Stimulated activated CD8-positive, alpha-beta memory T cell treated with anti-CD3 and anti-CD28 coated beads, Interleukin-12 subunit alpha, Interleukin-12 subunit beta, amount 100 ng/mL, for 1 hour (primary cell): ENCODE data around the gene VGLL4.
"Not testable (repeated sequence)": the region's sequence is repeated elsewhere in the genome, so short reads cannot be mapped to it uniquely, and the experiment has no call there.

Source experiments
- DNase-seq: peaks from one replicate; pipeline ENCODE4 v3.0.0-alpha.2; 2020; ENCODE audit warnings: low read depth

Gene VGLL4

DNA sequence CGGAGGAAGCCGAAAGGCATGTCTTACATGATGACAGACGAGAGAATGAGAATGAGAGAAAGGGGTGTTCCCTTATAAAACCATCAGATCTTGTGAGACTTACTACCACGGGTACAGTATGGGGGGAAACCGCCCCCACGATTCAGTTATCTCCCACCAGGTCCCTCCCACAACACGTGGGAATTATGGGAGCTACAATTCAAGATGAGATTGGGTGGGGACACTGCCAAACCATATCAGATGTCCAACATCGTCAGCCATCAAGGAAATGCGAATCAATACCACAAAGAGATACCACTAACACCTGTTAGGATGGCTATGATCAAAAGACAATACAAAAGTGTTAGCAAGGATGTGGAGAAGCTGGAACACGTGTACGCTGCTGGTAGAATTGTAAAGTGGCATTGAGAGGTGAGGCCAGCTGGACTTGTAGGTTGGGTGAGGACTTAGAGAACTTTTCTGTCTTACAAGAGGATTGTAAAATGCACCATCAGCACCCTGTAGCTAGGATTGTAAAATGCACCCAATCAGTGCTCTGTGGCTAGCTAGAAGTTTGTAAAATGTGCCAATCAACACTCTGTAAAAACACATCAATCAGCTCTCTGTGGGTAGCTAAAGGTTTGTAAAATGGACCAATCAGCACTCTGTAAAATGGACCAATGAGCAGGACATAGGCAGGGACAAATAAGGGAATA lies 37.5 kb downstream of the VGLL4 start:
- DNase-seq, result no peak

DNA sequence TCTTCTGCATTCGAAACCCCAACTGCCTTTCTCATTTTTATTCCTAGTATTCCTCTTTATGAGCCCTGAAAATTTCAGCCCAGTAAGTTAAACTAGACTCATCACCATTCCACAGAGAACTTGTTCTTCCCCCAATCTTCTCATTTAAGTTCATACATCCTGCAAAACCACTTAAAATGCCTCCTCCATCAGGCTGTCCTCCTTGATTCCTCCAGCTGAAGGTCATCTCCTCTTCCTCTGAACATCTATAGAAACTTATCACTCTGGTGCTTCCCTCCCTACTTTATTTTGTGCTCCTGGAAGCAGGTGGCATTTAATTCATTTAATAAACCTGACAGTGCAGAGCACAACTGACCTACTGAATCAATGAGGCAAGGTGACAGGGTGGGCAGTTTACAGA lies 38.3 kb downstream of the VGLL4 start:
- no peak for DNase-seq

DNA sequence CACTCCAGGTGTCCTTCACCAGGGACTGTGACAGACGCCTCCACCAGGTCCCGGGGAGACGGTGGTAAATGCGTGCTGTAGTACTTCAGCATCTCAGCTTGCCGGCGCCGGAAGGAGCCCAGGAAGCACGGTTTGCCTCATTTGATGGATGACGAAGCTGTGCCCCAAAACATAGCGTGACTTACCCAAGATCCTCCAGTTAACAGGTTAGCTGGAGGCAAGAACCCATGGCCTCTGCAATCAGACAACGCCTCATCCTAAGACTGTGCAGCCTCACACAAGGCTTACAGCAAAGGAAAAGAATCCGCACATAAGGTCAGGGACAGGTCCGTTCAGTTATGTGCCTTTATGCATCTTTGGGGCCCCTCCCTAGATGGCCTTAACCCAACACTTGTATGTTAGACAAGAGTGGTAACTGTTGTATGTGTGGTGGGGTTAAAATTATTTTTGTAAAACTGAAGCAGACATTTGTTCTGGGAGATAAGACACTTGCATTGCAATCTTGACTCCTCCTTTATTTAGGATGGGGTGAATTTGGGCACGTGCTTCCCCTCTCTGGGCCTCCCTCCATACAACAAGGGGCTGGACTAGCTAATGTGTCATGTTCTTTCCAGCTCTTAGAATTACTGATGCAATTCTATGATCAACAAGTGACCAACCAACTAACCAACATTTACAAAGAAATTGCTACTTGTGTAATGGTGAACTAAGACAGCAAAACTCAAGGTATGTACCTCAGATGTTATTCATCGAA lies 39.4 kb downstream of the VGLL4 start:
- no peak for DNase-seq

DNA sequence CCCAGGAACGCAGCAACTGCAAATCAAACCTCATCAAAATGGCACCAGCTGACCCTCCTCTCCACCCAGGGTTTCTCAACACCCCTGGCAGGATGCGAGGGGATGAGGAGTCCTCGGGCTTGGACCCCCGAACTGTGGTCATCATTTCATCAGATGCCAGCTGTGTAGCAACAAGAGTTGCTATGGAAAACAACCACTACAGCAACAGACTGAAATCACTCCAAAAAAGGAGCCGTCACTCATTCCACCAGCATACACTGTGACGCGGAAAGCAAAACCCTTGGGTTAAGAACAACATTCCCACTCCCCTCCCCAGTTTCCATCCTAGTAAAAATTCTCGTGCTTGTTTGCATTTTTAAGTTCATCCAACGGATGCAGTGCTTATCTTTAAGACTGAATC lies 40.1 kb downstream of the VGLL4 start:
- no peak for DNase-seq

DNA sequence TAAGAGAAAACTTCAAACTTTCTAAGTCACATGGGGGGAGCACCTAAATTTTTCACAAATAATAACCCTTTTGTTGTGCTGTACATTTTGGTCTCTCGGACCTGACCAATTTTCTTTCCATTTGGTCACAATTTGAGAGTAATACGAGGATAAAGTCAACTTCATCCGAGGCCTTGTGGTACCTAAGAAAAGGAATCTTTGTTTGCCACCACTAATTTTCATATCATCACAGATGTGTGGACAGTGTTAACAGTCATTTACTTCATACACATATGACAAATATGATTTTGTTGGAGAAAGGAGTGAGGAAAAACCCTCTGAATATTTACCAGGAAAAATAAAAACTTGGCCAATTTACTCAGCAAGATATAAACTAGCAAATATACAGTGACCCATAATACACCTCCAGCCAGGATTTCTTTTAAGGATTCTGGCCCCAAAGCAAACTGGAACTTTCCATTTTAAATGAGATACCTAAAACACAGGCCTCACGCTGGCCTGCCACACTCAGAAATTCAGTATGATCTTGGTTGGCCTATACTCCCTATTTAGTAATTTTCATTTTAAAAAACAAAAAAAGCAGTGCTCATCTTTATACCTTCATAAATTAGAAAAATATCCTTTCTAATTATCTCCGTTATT lies 40.7 kb downstream of the VGLL4 start:
- DNase-seq, result no peak

DNA sequence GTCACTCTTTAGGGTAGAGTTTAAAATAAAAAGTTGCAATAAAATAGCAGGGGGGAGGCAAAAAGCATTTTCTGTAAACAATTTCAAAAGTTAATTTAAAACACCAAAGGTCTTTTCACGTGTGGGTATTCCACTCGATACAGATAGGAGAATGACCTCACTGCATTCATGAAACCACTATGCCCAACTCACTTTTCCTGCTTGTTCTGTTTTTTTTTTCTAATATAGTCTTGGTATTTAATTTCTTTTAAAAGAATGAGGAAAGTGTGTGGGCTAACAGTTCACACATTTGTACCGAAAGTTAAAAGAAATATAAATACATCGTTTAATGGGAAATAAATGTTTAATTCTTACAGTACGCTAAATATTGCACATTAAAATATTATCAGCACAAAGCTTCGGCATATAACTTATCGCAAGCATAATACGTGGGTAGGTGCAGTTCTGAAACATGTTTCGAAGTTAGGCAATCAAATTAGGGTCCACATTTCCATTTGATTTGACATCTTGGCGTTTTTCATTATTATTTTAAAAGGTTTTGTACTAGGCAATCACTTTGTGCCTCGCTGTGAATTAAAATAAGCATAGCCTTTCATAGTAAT lies 41.4 kb downstream of the VGLL4 start:
- DNase-seq, result no peak

DNA sequence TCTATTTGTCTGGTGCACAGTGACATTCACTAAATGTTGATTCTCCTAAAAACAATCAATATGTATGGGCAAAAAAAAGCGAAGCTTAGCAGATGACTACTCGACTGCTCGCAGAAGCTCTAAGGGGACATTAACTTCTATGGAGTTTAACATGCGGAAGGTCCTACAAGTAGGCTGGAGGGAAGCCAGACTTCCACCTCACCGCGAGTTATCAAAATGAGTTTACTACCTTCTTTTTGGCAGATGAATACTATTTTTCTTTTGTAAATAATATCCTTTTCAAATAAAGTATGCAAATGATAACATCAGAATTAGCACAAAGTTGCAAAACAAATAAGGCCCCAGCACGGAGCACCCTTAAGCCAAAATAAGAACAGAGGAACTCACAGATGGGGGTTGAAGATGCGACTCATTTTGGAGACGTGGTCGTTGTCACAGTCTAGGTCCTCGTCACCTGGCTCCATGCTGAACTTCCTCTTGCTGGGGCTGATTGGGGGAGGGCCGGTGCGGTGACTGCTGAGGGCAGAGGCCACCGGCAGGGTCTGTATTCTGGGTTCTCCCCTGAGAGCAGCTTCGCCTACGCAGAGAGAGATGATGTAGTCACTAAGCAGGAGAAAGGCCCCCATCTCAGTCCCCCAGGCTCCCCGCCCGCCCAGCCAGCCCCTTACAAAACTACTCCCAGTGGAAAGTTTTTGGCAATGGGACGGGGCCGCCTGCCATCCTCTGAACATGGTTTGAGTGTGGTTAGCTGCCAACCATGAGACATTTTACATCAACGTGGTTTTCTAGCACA lies 42.1 kb downstream of the VGLL4 start:
- DNase-seq, result no peak

DNA sequence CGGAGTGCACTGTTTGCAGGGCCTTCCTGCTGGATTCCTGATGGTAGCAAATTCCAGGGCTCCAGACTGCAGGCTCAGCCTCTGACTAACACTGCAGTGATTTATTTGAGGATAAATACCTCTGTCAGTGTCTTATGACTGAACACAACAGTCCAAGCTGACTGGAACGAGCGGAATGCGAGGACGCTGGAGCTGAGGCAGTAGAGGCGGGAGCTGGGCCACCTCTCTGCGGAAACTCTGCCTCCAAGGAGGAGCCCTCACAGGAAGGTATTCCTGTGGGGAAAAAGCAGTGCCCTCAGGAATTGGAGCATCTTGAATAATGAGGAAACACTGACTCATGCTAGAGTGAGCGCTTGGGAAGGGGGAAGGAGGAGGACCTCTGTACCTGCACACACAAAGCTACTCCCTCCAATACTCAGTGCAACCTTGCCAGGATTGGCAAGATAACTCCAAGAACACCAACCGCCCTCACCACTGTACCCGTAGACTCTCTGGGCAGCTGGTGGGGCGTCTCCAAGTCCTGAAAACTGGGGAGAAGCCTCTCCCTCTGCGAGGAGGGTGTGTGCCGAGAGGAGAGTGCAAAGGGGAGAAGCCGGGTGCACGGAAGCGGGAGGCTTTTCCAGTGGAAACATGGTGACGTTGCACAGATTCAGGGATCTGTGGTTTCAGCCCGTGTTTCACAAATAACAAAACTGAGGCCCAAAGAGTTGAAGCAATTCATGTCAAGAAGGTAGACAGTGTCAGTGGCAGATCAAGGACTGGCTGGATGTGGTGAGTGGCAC lies 43.0 kb downstream of the VGLL4 start:
- no peak for DNase-seq

DNA sequence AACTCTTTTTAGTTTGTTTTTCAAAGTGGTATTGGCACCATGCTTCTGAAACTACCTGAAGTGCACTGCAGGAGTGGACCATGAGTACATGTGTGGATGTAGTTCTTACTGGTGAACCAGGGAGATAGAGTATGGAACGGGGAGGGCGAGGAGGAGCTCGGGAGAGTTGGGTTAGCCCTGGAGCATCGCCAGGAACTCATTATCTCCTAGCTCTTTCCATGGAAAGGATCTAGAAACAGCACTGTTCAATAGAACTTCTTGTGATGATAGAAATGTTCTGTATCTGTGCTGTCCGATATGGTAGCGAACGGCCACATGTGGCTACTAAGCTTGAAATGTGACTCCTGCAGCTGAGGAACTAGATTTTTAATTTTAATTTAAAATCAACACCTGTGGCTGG lies 47.3 kb downstream of the VGLL4 start:
- no peak for DNase-seq

DNA sequence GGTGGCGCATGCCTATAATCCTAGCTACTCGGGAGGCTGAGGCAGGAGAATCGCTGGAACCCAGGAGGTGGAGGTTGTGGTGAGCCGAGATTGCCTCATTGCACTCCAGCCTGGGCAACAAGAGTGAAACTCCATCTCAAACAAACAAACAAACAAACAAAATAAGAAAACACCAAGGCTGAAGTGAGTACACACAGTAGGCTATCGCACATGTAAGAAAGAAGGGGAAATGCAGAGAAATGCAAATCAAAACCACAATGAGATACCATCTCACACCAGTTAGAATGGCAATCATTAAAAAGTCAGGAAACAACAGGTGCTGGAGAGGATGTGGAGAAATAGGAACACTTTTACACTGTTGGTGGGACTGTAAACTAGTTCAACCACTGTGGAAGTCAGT lies 48.7 kb downstream of the VGLL4 start:
- DNase-seq, result not testable (repeated sequence)

DNA sequence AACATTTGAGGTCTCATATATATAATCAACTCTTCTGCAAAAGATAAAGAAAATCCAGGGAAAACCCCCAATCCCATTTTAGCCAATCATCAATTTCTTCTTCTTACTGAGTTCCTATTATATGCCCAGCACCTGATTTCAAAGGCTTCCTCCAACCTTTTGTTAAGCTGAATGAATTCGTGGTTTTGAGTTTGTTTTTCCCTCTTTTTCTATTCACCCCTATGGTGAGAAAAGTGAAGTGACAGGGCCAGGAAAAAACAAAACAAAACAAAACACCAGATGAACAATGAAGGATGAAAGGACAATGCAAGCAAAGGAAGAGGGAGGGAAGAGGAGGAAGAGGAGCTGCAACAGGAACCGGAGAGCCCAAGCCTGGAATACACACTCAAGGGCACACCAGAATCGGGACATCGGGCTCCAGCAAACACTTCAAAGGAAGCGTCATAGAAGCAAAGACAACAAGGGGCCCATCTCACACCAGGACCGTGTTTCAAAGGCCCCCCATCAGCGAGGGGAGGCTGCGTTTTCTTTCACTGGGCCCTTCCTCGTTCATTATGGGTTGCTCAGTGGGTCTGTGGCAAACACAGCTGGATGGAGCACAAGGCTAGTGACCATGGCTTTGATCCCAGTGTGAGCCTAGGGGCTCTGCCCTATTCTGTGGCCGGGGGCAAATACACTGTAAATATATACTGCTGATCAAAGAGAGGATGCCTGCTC lies 50.2 kb downstream of the VGLL4 start:
- no peak for DNase-seq

DNA sequence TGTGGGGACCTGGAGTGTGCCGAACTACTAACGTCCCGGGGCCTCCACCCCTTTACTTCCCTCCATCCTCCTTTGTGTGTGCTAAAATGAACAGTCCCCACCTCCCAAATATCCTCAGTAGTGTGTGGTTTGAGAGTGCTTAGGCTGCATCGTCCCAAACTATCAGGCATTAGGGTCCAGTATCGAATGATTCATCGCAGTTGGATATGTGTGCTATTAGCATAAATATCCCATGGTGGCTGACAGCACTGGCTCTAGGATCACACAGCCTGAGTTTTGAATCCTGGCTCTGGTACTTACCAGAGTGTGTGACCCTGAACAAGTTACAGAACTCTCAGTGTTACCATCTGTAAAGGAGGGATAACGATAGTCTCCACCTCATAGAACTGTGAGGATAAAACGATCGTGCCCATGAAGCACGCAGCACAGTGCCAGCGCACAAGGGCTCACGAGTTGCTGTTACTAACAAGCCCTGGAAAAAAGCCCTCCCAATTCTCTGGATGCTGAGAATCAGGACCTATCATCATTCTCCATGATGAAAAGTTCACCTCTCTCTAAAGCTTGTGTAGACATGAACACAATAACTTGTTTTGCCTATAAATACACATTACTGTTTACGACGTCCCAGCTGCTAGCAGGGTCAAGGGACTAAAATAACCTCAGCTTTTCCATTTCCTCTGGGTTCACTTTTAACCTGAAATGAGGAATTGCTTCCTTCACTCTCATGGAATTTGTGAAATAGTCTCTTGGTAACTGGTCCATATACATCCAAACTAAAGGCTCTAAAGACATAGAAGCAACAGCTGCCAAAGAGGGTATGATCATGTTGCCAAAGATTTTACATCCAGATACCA lies 51.0 kb downstream of the VGLL4 start:
- DNase-seq, result no peak

DNA sequence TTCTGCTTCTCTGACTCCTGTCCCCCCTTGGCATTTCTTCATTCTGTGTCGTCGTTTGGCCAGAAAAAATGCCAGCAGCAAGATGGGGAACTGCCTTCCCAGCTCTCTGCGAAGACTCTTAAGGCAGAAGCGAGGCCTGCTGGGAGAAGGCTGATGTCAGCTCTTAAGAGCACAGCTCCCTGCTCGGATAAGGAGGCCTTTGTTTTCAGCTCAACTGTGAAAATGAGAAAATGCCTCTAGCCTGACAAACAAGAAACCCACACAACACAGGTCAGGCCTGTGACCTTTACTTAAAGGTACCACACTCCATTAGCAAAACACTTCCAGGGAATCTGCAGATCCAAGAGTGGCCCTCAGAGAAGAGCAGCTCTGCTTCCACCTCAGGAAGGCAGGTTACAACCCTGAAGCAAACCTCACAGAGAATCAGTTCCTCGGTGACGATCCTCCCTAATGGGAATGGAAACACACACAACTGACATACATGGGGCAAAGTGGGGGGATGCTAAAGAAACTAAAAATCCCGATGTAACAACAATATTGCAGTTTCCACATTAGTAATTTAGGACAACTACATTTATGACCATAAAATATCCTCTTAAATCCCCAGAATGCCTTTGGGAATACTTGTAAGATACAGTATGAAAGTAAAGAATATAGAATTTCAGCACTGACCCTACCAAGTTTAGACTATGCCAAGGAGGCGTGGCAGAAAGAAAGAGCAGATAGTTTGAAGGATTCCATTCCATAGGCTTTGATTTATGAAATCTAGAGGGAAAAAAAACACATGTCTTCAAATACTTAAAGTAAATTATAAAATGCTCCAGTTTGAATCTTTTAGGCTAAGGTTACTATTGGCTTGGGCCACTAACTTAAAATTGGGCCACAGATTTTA lies 52.1 kb downstream of the VGLL4 start:
- DNase-seq, result no peak

DNA sequence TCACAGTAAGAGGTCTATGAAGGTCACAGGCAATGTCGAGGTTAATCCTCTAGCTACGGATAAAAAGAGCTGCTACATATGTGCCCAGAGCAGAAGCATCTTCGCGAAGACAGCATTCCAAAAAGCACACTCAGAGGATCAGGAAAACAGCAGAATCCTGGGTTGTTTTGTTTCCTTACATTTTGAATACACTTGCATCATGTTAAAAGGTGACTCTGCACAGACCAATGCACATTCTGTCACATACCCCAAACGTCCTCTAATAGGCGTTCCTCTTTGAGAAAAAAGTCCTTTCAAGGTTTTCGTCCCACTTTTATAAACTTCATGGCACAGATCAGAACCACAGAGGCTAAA lies 52.7 kb downstream of the VGLL4 start:
- no peak for DNase-seq

DNA sequence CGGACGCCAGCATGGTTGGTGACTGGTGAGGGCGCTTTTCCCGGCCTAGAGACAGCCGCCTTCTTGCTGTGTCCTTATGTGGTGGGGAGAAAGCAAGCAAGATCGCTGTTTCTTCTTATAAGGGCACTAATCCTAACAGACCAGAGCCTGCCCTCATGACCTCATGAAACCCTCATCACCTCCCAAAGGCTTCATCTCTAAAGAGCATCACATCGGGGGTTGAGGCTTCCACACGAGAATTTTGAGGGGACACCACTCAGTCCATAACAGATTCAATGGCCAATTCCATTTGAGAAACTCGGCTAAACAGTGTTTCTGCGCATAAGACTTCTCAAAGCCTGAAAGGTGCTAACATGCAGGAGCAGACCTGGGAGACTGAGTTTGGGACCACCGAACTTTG lies 54.0 kb downstream of the VGLL4 start:
- DNase-seq, result no peak

DNA sequence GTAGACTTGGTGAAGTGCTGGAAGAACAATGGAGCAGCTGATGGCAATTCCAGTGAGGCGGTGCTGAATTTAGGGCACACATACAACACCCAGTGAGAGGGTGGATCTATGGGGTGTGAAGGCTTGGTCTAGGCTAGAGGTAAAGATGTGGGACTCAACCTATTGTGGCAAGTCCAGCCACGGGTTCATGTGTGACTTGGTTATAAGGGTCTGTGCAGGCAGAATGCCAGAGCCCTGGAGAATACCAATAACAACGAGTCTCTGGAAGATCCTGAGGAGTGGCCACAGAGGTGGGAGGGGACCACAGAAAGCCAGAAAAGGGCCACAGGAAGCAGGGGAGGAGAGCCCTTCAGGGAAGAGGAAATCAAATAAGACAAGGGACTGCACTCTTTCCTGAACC lies 55.0 kb downstream of the VGLL4 start:
- DNase-seq, result no peak

DNA sequence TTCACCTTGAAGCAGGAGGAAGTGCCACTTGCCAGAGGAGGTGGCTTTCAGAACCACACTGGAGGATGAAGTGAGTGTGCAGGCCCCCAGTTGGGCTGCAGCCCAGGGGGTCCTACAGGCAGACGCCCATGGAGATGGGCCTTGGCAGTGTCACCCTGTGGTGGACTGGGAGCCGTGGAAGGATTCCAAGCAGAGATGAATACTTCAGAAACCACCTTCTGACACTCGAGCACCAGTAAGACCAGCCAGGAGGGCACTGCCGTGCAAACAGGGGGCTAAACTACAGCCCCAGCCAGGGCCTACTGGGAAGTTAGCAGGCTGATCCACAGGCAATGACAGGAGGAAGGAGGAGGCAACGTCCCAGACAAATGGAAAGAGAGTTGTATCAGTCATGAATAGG lies 55.4 kb downstream of the VGLL4 start:
- DNase-seq, result no peak

DNA sequence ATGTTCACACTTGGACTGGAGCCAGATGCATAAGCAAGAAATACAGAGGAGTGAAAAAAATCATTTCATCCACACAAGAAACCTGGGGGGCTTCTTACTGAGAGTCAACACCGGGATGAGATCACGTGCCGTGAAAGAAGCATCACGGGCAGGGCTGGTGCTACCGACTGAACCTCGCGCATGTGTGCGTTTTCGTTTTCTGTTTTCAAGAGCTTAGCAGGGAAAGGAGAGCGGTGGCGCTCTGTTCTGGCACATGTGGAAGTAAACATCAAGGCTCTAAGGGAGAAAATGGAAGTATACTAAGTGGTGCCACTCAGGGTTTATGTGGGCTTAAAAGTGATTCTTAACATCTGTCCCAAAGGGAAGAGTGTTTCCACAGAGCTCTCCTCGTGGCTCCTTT lies 55.9 kb downstream of the VGLL4 start:
- no peak for DNase-seq

DNA sequence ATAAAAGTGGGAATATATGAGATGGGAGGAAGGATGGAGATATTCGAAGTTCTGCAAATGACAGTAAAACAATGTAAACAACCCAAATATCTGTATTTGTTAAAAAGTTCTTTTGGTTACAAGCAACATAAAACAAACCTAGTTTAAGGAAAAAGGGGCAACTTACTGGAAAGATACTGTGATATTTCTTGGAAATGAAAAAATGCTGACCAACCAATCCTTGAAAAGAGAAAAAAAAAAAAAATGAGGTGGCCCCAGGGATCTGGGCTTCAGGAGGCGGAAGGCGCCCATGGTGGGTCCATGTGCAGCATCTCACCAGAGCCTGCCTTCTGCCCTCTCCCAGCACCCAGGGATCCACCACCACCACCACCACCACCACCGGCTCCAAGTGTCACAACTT lies 59.1 kb downstream of the VGLL4 start:
- DNase-seq, result no peak
